H9 (cell line): Measurements from ENCODE around the gene MTA2. TPM values are rescaled to one million over a fixed set of nuclear protein-coding genes. Genes with fewer than 3 reads are reported as not detected.

Experiments used
- DNase-seq: peaks from one replicate; pipeline ENCODE4 v3.0.0-alpha.2; 2017
- H2AFZ ChIP-seq: one replicate; pipeline ENCODE4 v1.6.1; 2013; ENCODE audit warnings: mild to moderate bottlenecking, low read length, control low read depth, moderate library complexity
- H2AK5ac ChIP-seq: 2 replicates; pipeline ENCODE4 v1.6.1; 2013; ENCODE audit warnings: low read length, control low read depth, mixed read lengths; ENCODE audit not compliant: insufficient read length
- H2BK120ac ChIP-seq: one replicate; pipeline ENCODE4 v1.6.1; 2013; ENCODE audit warnings: low read depth, mild to moderate bottlenecking, low read length, control low read depth, inconsistent platforms; ENCODE audit not compliant: poor library complexity, severe bottlenecking
- H2BK12ac ChIP-seq: 2 replicates; pipeline ENCODE4 v1.6.1; 2013; ENCODE audit warnings: low read length, control low read depth, mixed read lengths, low read depth; ENCODE audit not compliant: insufficient read length
- H2BK15ac ChIP-seq: 2 replicates; pipeline ENCODE4 v1.6.1; 2013; ENCODE audit warnings: low read depth, low read length, control low read depth
- H2BK20ac ChIP-seq: one replicate; pipeline ENCODE4 v1.6.1; 2013; ENCODE audit warnings: low read depth, mild to moderate bottlenecking, low read length, control low read depth, inconsistent platforms; ENCODE audit not compliant: poor library complexity, severe bottlenecking
- H2BK5ac ChIP-seq: 2 replicates; pipeline ENCODE4 v1.6.1; 2013; ENCODE audit warnings: low read length, control low read depth, mixed read lengths; ENCODE audit not compliant: insufficient read length
- H3K14ac ChIP-seq: 2 replicates; pipeline ENCODE4 v1.6.1; 2013; ENCODE audit warnings: low read length, control low read depth; ENCODE audit not compliant: insufficient read depth
- H3K18ac ChIP-seq: 2 replicates; pipeline ENCODE4 v1.6.1; 2013; ENCODE audit warnings: low read depth, mild to moderate bottlenecking, mixed read lengths, low read length, control low read depth; ENCODE audit not compliant: insufficient read length
- H3K23ac ChIP-seq: 2 replicates; pipeline ENCODE4 v1.6.1; 2013; ENCODE audit warnings: low read length, control low read depth, mixed read lengths, low read depth; ENCODE audit not compliant: insufficient read length
- H3K23me2 ChIP-seq: 2 replicates; pipeline ENCODE4 v1.6.1; 2013; ENCODE audit warnings: low read depth, mild to moderate bottlenecking, mixed read lengths, low read length, control low read depth; ENCODE audit not compliant: insufficient read length, poor library complexity, severe bottlenecking
- H3K27ac ChIP-seq: 2 replicates; pipeline ENCODE4 v1.5.1; 2013; ENCODE audit warnings: low read length, control low read depth, mixed read lengths, low read depth; ENCODE audit not compliant: insufficient read length
- H3K27me3 ChIP-seq: 2 replicates; pipeline ENCODE4 v1.6.1; 2013; ENCODE audit warnings: low read length, control low read depth, inconsistent platforms; ENCODE audit not compliant: insufficient read depth
- H3K4ac ChIP-seq: 2 replicates; pipeline ENCODE4 v1.6.1; 2013; ENCODE audit warnings: low read depth, mild to moderate bottlenecking, control low read depth, inconsistent platforms, low read length, moderate library complexity
- H3K4me1 ChIP-seq: 2 replicates; pipeline ENCODE4 v1.6.1; 2013; ENCODE audit warnings: low read length, control low read depth, inconsistent platforms; ENCODE audit not compliant: insufficient read depth
- H3K4me2 ChIP-seq: 2 replicates; pipeline ENCODE4 v1.6.1; 2013; ENCODE audit warnings: low read length, control low read depth, mixed read lengths; ENCODE audit not compliant: insufficient read length, insufficient read depth
- H3K56ac ChIP-seq: 2 replicates; pipeline ENCODE4 v1.6.1; 2013; ENCODE audit warnings: low read depth, mild to moderate bottlenecking, mixed read lengths, low read length, control low read depth; ENCODE audit not compliant: insufficient read length
- H3K79me1 ChIP-seq: 2 replicates; pipeline ENCODE4 v1.6.1; 2013; ENCODE audit warnings: low read depth, mild to moderate bottlenecking, moderate library complexity, low read length, control low read depth, inconsistent platforms; ENCODE audit not compliant: insufficient read depth, poor library complexity, severe bottlenecking
- H3K79me2 ChIP-seq: 2 replicates; pipeline ENCODE4 v1.6.1; 2013; ENCODE audit warnings: low read length, control low read depth, inconsistent platforms; ENCODE audit not compliant: insufficient read depth
- H3K9ac ChIP-seq: 2 replicates; pipeline ENCODE4 v1.6.1; 2013; ENCODE audit warnings: low read length, control low read depth, mixed read lengths; ENCODE audit not compliant: insufficient read length; ENCODE audit errors: extremely low read depth
- H3K9me3 ChIP-seq: one replicate; pipeline ENCODE4 v1.6.1; 2013; ENCODE audit warnings: low read depth, low read length, inconsistent platforms; ENCODE audit not compliant: control insufficient read depth
- H3T11ph ChIP-seq: one replicate; pipeline ENCODE4 v1.6.1; 2013; ENCODE audit warnings: mild to moderate bottlenecking, low read length, control low read depth, inconsistent platforms
- H4K20me1 ChIP-seq: one replicate; pipeline ENCODE4 v1.6.1; 2013; ENCODE audit not compliant: control insufficient read depth, insufficient read length, insufficient read depth
- H4K5ac ChIP-seq: 2 replicates; pipeline ENCODE4 v1.6.1; 2013; ENCODE audit warnings: low read depth, mild to moderate bottlenecking, mixed read lengths, low read length, control low read depth; ENCODE audit not compliant: insufficient read length
- H4K8ac ChIP-seq: replicated peaks from 2 replicates; pipeline ENCODE4 v1.6.1; 2013; ENCODE audit warnings: low read length, control low read depth, mixed read lengths, low read depth; ENCODE audit not compliant: insufficient read length
- H4K91ac ChIP-seq: 2 replicates; pipeline ENCODE4 v1.6.1; 2013; ENCODE audit warnings: low read depth, mild to moderate bottlenecking, moderate library complexity, mixed read lengths, low read length, control low read depth; ENCODE audit not compliant: insufficient read length
- H3K27ac Mint-ChIP-seq, 3 experiments: 2 replicates in 2 of 3; 3 replicates in 1 of 3; pipeline ENCODE4 v1.8.0; 2020 to 2021; ENCODE audit warnings: mixed read lengths in 3 of 3, mild to moderate bottlenecking in 1 of 3, moderate library complexity in 1 of 3
- H3K27me3 Mint-ChIP-seq: 2 replicates; pipeline ENCODE4 v1.8.0; 2021; ENCODE audit warnings: low read depth, mild to moderate bottlenecking, moderate library complexity, mixed read lengths
- H3K36me3 Mint-ChIP-seq, 3 experiments: 2 replicates in 2 of 3; 3 replicates in 1 of 3; pipeline ENCODE4 v1.8.0; 2020 to 2021; ENCODE audit warnings: low read depth in 3 of 3, mixed read lengths in 3 of 3; ENCODE audit not compliant: insufficient read depth in 1 of 3
- H3K4me1 Mint-ChIP-seq, 2 experiments: 2 replicates each; pipeline ENCODE4 v1.8.0; 2020; ENCODE audit warnings: mixed read lengths in 2 of 2
- H3K4me3 Mint-ChIP-seq, 2 experiments: 2 replicates in 1 of 2; 3 replicates in 1 of 2; pipeline ENCODE4 v1.8.0; 2020 to 2021; ENCODE audit warnings: mild to moderate bottlenecking in 2 of 2, mixed read lengths in 2 of 2, moderate library complexity in 1 of 2
- H3K9me3 Mint-ChIP-seq, 2 experiments: 2 replicates in 1 of 2; 3 replicates in 1 of 2; pipeline ENCODE4 v1.8.0; 2020; ENCODE audit warnings: mild to moderate bottlenecking in 2 of 2, mixed read lengths in 2 of 2, moderate library complexity in 1 of 2
- CTCF ChIP-seq: fragments of 200-600 bp; sonication (generic); conservative IDR thresholded peaks from 3 replicates; pipeline ENCODE4 v1.8.0; 2021; ENCODE audit warnings: antibody characterized with exemption, mild to moderate bottlenecking
- WGBS: extraction: QIAGEN DNeasy Blood & Tissue Kit; methylation state at CpG from one replicate; pipeline ENCODE4 v1.1.7; 2013; ENCODE audit warnings: missing lambda C conversion rate, low lambda C conversion rate, mixed read lengths; ENCODE audit not compliant: insufficient read length; ENCODE audit errors: extremely low coverage; 5-methylcytosine and 5-hydroxymethylcytosine counted together
- total RNA-seq: library from RNA; stranded (reverse); gene quantifications from 2 replicates; pipeline ENCODE4 v1.2.1, GENCODE V29; 2021

Gene MTA2
- total RNA-seq, 1 experiment from 2014 or later: 143 TPM

- Histone ChIP-seq H2BK20ac (no peak overlapping the region), H3K27ac (no peak overlapping the region), H3K23me2 (peaks cover 26% of the 10 kb centered on the region), H2BK15ac (no peak overlapping the region), H3K23ac (no peak overlapping the region), H3K9me3 (no peaks in the 10 kb centered on the region), H3K18ac (peak overlapping the region; percentile 20), H4K5ac (no peak overlapping the region), H3K79me1 (no peaks in the 10 kb centered on the region), H3K14ac (peak overlapping the region; percentile 33; the same call in 1 of the 2 replicates), H2BK120ac (no peak overlapping the region), H3K27me3 (peaks cover 53% of the 10 kb centered on the region), H3K9ac (no peak overlapping the region), H3K56ac (no peak overlapping the region), H4K8ac (no peak overlapping the region), H2AK5ac (no peak overlapping the region), H4K91ac (no peak overlapping the region), H3K79me2 (no peaks in the 10 kb centered on the region), H3K4me2 (peak overlapping the region; percentile 66), H3K4me1 (no peaks in the 10 kb centered on the region; the same call in 1 of the 2 replicates), H3T11ph (no peak overlapping the region), H2AFZ (no peak overlapping the region), H4K20me1 (peaks cover 2% of the 10 kb centered on the region), H3K4ac (no peak overlapping the region), H2BK5ac (no peak overlapping the region), H2BK12ac (no peak overlapping the region)
- H3K27me3 Mint-ChIP-seq: peaks cover 89% of the 10 kb centered on the region
- no peaks in the 10 kb centered on the region; a peak in 1 of 7 replicates for H3K36me3 Mint-ChIP-seq
- peak overlapping the region; percentile 81 to 92 for H3K4me3 Mint-ChIP-seq
- peaks cover 35 to 59% of the 10 kb centered on the region in 2 experiments for H3K4me1 Mint-ChIP-seq
- peak overlapping the region in 2 of 3 experiments; percentile 40 to 65; a peak in 1 of 7 replicates for H3K27ac Mint-ChIP-seq
- WGBS: no CpG with 5 or more reads among the region's 59 CpGs
- peak; percentile 81 for DNase-seq
- no peaks in the 10 kb centered on the region; a peak in 2 of 5 replicates for H3K9me3 Mint-ChIP-seq
- TF ChIP-seq CTCF: peak; percentile 18; the same call in 2 of the 3 replicates
Observed at GRCh38 chr11:62545437-62546243, 56.0 kb downstream of the MTA2 start.
